Lower leg skin (tissue), 4 donors: Measurements from ENCODE around the gene CAV1. TPM values are rescaled to one million over a fixed set of nuclear protein-coding genes. Genes with fewer than 3 reads are reported as not detected.

Source experiments
- DNase-seq, 2 donors: peaks; one replicate each; pipeline ENCODE4 v3.0.0-alpha.2; 2019; ENCODE audit warnings: low spot score in 2 of 2
- H3K4me3 ChIP-seq: fragments of 200-600 bp; sonication (generic); 2 replicates; pipeline ENCODE4 v1.5.1; 2017; ENCODE audit warnings: mild to moderate bottlenecking, low read depth; ENCODE audit not compliant: poor library complexity, severe bottlenecking
- POLR2A ChIP-seq, 2 donors: fragments of 450-650 bp; IDR thresholded peaks; one replicate each; pipeline ENCODE4 v1.6.1; 2016 to 2017; ENCODE audit warnings: antibody characterized with exemption in 2 of 2, mild to moderate bottlenecking in 1 of 2, moderate library complexity in 1 of 2
- WGBS, 2 donors: methylation state at CpG; one replicate each; pipeline ENCODE4 v1.1.5; 2018; 5-methylcytosine and 5-hydroxymethylcytosine counted together
- intact Hi-C: fragments of 100-400 bp; cut with DNase I; formaldehyde crosslinking; loops from one replicate; pipeline ENCODE4 v1.15.0; 2023; ENCODE audit warnings: low total_unique reads
- total RNA-seq, 4 donors: library from RNA; depleted of rRNA; stranded (reverse); fragments of >200 nt; gene quantifications; one replicate each; pipeline ENCODE4 v1.1.0, GENCODE V29; 2016
- TF ChIP-seq, protein P1 (sequence below), 3 donors: fragments of 450-650 bp; IDR thresholded peaks; one replicate each; pipeline ENCODE4 v1.5.1; 2016; ENCODE audit warnings: antibody characterized with exemption in 3 of 3, mild to moderate bottlenecking in 3 of 3, moderate library complexity in 2 of 3

Gene CAV1
- total RNA-seq, 4 donors from 2014 or later = 78.7 to 178 (median 139) TPM

DNA sequence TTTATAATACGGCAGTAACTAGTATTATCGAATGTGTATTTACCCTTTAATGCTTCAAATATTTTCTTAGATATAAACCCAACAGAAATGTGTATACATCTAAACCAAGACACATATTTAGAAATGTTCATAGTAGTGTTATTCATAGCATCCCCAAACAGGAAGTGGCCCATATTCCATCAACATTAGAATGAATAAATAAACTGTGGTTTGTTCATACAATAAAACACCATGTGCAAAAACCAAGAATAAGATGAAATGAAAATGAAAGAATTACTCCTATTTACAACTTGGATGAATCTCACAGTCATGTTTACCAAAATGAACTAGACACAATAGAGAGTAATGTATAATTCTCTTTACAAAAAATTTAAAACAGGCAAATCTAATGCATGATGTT, 34.5 kb upstream of the CAV1 start:
- no peak overlapping the region for H3K4me3 ChIP-seq
- no peak for TF ChIP-seq POLR2A (IDR thresholded peaks at IDR 0.05)
- TF ChIP-seq, protein P1, sequence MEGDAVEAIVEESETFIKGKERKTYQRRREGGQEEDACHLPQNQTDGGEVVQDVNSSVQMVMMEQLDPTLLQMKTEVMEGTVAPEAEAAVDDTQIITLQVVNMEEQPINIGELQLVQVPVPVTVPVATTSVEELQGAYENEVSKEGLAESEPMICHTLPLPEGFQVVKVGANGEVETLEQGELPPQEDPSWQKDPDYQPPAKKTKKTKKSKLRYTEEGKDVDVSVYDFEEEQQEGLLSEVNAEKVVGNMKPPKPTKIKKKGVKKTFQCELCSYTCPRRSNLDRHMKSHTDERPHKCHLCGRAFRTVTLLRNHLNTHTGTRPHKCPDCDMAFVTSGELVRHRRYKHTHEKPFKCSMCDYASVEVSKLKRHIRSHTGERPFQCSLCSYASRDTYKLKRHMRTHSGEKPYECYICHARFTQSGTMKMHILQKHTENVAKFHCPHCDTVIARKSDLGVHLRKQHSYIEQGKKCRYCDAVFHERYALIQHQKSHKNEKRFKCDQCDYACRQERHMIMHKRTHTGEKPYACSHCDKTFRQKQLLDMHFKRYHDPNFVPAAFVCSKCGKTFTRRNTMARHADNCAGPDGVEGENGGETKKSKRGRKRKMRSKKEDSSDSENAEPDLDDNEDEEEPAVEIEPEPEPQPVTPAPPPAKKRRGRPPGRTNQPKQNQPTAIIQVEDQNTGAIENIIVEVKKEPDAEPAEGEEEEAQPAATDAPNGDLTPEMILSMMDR (IDR thresholded peaks at IDR 0.05) = no peak
- intact Hi-C loops = no loop called here
- DNase-seq = no peak
- 60 to 68% methylated on average over 2 of the region's 2 CpGs for WGBS, 2 donors

DNA sequence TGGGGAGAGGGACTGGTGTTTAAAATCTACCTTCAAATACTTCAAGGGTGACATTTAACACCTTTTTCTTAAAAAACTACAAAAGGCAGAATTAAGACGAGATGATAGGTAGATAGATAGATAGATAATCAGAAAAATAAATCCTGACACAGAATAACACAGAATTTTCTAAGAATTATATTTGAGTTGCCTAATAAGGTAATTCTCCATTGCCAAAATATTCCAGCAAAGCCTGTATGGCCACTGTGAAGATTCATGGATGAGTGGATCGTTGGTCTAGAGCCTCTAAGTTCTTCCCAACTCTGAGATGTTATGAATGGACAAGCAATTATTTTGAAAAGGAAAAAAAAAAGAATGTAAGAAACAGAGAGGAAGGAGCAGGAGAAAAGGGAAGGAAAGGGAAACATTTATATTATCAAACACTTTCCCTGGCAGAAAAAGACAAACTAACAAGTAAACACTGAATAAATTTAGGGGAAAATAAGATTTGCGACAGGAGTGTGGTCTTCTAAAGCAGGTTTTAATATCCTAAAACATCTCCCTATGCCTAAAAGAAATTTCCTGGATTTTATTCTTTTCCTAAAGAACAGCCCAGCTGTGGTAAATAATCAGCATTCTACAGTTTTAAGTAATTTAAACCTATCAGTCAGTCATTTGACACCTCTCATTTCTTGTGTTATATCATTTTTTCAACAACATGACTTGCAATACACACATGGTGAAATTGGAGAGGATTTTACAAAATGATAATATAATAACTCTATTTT, 32.8 kb upstream of the CAV1 start:
- no peak for TF ChIP-seq POLR2A (IDR thresholded peaks at IDR 0.05)
- TF ChIP-seq, protein P1 (IDR thresholded peaks at IDR 0.05) = no peak
- no peak for DNase-seq
- WGBS, 2 donors = 55 to 68% methylated on average over 3 of the region's 3 CpGs
- intact Hi-C loops = no loop called here
- no peak overlapping the region for H3K4me3 ChIP-seq

DNA sequence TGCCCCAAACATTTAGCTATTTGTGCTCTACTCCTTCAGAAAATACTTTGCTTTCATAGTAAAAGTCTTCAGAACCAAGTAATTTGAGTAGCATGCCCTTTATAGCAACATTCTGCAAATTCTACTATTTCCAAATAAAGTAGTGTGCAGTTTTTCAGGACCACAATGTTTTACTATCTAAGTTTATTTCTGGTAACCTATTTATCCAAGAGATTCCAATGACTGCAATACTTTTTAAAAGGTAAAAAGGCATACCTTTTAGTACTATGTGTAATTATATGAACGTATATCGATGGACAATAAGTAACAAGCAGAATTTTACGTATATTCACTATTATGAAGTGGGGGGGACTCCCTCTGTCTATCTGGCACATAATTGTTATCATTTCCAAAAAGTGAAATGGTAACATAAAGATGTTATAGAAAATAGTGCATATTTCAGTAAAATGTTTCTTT, 32.2 kb upstream of the CAV1 start:
- no peak overlapping the region for H3K4me3 ChIP-seq
- intact Hi-C loops = no loop called here
- TF ChIP-seq POLR2A (IDR thresholded peaks at IDR 0.05) = no peak
- TF ChIP-seq, protein P1 (IDR thresholded peaks at IDR 0.05) = no peak
- DNase-seq = no peak
- WGBS, 2 donors = 87 to 89% methylated on average over 3 of the region's 3 CpGs

DNA sequence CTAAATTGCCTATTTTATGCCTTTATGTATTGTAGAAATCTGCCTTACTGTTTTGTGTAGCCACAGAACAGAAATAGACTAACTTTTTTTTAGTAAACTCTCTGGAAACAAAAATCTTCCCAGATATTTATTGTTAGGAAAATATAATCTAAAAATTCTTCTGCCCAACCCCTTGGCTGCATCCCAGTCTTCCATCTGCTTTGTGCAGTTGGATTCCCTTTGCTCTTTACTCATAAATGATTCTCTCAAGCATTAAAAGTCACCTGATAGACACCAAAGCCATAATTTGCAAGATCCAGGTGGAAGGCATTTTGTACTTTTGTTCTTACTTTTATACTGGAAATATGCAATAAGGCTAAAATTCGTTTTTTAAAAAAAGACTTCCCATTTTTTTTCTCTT, 31.4 kb upstream of the CAV1 start:
- intact Hi-C loops = no loop called here
- no peak for DNase-seq
- WGBS, 2 donors = 48 to 53% methylated on average over 1 of the region's 1 CpG
- no peak for TF ChIP-seq POLR2A (IDR thresholded peaks at IDR 0.05)
- TF ChIP-seq, protein P1 (IDR thresholded peaks at IDR 0.05) = no peak
- no peak overlapping the region for H3K4me3 ChIP-seq

DNA sequence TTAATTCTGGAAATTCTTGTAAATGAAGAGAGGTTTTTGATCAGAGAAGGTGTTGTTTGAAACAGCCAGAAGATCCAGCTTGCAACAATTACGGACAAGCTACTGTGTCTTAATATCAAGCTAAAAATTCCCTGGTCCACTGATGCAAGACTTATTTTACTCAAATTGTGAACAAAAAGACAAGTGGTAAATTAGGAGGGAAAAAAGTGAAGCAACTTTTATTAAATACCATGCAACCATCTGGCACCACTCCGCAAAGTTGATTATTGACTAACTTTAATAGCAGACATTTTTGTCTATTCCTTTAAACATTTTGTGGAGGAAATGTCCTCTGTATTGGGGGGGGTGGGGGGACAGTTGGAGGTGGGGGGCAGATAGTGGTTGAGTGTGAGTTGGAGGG, 30.4 kb upstream of the CAV1 start:
- intact Hi-C loops = no loop called here
- WGBS, 2 donors = 95 to 99% methylated on average over 2 of the region's 2 CpGs
- no peak overlapping the region for H3K4me3 ChIP-seq
- no peak for DNase-seq
- TF ChIP-seq POLR2A (IDR thresholded peaks at IDR 0.05) = no peak
- TF ChIP-seq, protein P1 (IDR thresholded peaks at IDR 0.05) = no peak

DNA sequence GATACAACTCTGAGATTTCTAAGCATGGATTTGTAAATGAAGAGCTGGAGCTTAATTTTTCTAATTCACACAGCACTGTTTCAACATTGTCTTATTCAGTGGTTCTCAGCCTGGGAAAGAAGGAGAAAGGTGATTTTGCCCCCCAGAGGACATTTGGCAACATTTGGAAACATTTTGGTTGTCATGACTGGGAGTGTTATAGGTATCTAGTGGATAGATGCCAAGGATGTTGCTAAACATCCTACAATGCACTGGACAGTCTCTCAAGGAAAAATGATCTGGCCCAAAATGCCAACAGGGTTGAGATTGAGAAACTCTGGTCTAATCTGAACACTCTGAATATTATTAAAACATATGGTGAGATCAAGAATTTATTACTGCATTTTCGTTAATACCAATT, 29.1 kb upstream of the CAV1 start:
- WGBS, 2 donors = 90 to 96% methylated on average over 1 of the region's 1 CpG

More for the DNA sequence above, 29.1 kb upstream of the CAV1 start:
- no peak overlapping the region for H3K4me3 ChIP-seq
- TF ChIP-seq POLR2A (IDR thresholded peaks at IDR 0.05) = no peak
- TF ChIP-seq, protein P1 (IDR thresholded peaks at IDR 0.05) = no peak
- intact Hi-C loops = no loop called here
- DNase-seq = no peak
